HPDE6-E6E7 (cell line): ENCODE results near the gene CYFIP1.
A peak's percentile ranks its signal among the peaks of the same experiment; 100 is the strongest.
"Not testable (repeated sequence)": the region's sequence is repeated elsewhere in the genome, so short reads cannot be mapped to it uniquely, and the experiment has no call there.

Experiments
- DNase-seq: peaks from one replicate; pipeline ENCODE4 v3.0.0; 2011; ENCODE audit warnings: missing footprints; ENCODE audit errors: extremely low spot score

CYFIP1 gene

GRCh38 chr15:22980189-22981050 lies at the start of gene CYFIP1:
TSS of gene CYFIP1 (minus strand) at chr15:22980368. CDS start at chr15:22947285, 33,083 bp downstream.
- DNase-seq = peak; percentile 93

DNA sequence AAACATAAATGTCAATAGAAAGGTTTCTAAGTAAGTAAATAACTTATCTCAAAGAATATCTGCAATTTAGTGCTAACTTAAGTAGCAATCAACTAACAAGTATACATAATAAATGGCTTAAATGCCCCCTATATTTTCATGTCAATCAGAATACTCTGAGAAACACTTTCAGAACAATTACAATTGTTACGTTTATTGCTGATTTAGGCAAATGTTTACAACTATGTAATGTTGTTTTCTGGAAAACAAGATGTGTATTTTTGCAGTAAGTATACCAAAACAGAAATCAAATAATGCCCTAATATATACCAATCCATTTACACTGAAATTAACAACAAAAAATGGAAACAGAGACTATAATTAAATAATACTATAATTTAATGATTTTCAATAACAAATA lies 46.0 kb upstream of the CYFIP1 start:
- no peak for DNase-seq

DNA sequence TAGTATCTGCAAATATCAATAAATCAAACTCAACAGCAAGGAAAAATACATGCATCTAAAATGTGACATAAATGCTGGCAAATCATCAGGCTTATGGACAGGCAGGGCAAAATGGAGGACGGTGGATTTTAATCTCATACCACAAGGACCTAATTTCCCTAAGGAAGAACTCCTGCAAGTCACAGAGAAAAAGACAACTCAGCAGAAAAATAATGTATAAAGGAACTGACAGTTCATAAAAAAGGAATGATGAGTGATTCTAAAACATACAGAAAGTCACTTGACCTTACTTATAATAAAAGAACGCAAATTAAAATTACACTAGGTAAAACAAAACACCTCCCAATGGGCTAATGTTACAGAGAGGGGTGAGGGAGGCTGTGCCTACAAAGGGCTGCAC lies 42.0 kb upstream of the CYFIP1 start:
- DNase-seq = no peak

DNA sequence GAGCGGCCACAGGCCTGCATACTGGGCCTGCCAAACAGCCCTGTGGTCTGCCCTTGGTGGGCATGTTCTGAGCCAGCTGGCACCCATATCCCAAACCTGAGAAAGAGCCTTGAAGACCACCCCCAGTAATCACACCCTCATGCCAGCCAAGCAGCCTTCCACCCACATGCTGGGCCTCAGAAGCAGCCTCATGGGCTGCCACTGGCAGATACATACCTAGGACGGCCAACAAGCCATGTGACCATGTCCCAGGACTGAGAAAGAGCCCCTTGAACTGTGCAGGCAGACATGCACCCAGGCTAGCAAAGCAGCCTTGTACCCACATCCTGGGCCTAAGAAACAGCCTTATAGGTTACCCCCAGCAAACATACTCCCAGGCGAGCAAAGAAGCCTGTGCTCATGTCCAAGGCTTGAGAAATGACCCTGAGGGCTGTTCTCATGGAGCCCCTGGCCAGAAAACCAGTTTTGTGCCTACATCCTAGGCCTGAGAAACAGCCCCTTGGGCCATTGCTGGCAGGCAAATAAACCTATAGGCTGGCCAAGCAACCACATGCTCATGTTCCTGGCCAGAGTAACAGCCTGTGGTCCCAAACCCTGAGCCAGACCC lies 34.3 kb upstream of the CYFIP1 start:
- DNase-seq = no peak

- DNase-seq = no peak
These were observed 33.5 kb upstream of the CYFIP1 start for GRCh38 chr15:23013681-23014080.

DNA sequence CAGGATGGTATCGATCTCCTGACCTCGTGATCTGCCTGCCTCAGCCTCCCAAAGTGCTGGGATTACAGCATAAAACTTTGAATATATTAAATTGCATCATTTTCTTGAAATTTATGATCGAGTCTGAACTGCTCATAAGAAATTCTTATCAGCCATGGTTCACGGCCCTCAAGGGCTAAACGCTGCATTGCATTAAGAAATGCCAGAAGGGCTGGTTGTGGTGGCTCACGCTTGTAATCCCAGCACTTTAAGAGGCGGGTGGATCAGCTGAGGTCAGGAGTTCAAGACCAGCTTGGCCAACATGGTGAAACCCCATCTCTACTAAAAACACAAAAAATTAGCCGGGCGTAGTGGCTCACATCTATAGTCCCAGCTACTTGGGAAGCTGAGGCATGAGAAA lies 32.4 kb upstream of the CYFIP1 start:
- not testable (repeated sequence) for DNase-seq

DNA sequence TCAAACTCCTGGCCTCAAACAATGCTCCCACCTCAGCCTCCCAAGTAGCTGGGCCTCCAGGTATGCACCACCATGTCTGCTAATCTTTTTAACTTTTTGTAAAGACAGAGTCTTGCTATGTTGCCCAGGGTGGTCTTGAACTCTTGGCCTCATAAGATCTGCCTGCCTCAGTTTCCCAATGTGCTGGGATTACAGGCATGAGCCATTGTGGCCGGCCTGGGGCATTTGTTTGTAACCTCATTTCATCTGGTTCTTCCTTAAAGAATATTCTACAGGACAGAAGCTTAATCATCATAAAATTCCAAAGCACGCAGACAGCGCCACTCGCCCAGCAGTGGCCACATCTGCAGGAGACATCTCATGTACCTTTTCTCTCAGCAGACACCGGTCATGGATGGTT lies 23.6 kb upstream of the CYFIP1 start:
- no peak for DNase-seq

- DNase-seq = no peak
These were observed 22.8 kb upstream of the CYFIP1 start for GRCh38 chr15:23002920-23003319.

- DNase-seq = no peak
These were observed 15.6 kb upstream of the CYFIP1 start for GRCh38 chr15:22995795-22996194.

DNA sequence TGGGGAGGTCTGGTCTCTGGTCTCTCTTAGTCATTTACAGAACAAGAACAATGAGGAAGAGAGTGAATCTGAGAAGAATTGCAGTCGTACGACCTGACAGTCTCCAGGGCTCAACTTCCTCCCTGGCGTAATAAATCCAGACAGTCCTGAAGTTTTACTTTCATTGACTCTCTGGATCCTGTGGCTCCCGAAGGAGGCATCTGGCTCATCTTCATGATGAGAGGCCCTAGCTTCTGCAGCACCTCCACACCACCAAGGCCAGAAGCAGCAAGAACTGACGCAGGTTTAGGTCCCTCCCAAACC lies 11.8 kb upstream of the CYFIP1 start:
- no peak for DNase-seq

- DNase-seq = peak; percentile 9
These were observed 9.7 kb upstream of the CYFIP1 start for GRCh38 chr15:22989576-22990477.

DNA sequence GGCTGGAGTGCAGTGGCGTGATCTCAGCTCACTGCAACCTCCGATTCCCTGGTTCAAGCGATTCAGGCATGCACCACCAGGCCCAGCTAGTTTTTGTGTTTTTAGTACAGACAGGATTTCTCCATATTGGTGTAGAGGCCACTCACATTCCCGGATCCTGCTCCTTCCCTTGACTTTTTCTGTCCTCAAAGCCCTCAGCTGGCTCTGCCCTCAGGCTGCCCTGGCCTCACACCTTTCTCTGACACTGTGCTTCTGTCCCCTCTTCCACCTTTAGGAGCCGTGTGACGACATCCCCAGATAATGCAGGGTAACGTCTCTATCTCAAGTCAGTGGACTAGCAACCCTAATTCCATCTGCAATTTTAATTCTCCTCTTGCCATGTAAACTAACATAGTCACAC lies 8.6 kb upstream of the CYFIP1 start:
- no peak for DNase-seq

- not testable (repeated sequence) for DNase-seq
These were observed 1.8 kb upstream of the CYFIP1 start for GRCh38 chr15:22981931-22982330.

DNA sequence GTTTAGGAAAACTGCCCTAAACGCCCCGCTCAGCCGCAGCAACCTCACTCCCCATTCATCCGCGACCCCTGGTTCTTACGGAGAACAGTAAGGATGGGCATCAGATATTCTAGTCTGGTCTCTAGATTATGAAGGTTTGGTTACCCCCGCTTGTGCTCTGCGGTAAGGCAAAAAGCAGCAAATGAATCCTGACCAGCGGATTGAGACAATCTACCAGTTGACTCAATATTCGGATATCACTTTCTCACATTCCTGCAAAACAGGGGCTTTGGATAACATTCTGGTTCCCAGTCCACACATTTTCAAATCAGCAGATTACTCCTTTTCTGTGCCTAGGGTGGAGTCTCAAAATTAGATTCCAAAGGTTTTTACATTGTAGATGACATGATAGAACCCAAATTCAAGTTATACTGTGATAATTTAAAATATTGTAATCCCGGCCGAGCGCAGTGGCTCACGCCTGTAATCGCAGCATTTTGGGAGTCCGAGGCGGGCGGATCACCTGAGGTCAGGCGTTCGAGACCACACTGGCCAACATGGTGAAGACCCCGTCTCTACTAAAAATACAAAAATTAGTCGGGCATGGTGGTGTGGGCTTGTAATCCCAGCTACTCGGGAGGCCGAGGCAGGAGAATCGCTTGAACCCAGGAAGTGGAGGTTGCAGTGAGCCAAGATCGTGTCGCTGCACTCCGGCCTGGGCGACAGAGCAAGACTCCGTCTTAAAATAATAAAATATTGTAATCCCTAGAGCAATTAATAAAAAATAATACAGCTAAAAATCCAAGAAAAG lies 1.1 kb upstream of the CYFIP1 start:
- DNase-seq = peak; percentile 63

DNA sequence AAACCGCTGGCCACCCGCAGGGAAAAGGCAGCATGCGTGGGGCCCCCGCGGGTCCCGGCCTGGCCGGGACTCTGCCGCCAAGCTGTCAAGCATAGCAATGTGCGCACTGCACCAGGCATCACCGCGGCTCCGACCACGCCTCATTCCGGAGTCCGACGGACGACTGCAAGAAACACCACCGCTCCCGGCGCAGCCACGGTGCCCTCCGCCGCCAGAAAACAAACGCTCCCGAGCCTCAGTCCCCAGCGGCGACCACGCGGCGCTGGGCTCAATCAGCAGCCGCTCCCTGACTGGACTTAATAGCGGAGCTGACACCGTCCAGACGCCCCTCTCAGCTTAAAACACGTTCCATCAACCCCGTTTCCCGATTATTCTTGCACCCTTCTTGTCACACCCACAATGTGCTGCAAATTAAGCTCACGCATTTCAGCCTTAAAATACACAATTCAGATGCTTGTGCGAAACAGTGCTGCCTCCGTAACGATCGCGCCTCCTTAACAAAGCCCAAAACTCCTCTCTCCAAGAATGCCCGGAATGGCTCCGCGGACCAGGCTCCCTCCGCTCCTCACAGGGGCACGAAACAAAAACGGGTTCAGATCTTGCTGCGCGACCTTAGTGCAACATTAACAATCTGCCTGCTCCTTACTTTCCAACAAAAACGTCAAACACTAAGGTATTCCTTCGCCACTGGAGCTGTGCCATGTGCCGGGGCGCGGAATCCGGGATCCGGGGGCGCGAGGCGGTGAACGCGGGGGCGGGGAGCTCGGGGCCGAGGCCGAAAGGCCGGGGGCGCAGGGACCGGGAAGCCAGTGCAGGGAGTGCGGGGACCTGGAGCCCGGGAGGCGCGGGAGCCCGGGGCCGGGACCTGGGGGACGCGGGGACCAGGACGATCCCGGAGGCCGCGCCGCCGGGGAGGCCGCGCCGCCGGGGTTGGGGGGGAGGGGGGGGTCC lies 655 bp downstream of the CYFIP1 start:
- peak; percentile 57 for DNase-seq

DNA sequence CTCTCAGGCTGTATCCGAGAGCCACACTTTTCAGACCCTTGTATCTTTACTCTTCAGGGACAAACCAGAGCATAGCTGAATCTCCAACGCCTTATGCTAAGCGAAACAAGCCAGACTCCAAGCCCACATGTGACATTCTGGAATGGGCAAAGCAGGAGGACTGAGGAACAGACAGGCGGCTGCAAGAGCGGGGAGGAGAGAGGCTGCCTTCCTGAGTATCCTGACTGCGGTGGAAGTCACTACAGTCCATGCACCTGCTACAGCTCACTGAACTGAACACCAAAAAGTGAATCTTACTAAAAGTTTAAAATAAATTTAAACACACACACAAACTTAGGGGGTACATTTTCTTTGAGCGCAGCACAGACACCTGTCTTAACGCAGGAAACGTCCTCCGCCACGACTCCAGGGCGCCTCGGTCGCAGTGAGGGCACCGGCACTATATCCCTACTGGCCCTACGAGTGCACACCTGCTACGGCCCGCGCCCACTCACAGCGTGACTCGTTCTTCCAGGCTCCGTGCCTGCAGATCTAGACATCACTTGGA lies 1.4 kb downstream of the CYFIP1 start:
- DNase-seq = no peak

GRCh38 chr15:22974745-22975144 lies 5.4 kb downstream of the CYFIP1 start:
- no peak for DNase-seq

GRCh38 chr15:22973987-22974386 lies 6.2 kb downstream of the CYFIP1 start:
- DNase-seq = no peak

DNA sequence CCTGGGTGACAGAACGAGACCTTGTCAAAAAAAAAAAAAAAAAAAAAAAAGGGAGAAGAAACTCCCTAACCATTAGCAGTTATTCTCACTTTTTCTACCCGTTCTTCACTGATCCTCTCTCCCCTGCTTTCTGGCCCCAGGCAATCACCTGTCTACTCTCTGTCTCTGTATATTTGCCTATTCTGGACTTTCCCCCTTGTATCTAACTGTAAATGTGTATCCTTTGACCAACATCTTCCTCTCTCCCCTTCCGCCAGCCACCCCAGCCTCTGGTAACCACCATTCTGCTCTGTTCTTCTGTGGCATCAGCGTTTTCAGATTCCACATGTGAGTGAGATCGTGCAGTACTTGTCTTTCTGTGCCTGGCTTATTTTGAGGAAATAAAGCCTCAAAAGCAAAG lies 6.9 kb downstream of the CYFIP1 start:
- no peak for DNase-seq

GRCh38 chr15:22969489-22969888 lies 10.7 kb downstream of the CYFIP1 start:
- DNase-seq = no peak
